GM13976 (cell line): ENCODE measurements around the gene FOXL3.

Source experiments
- DNase-seq: peaks from one replicate; pipeline ENCODE4 v3.0.0; 2012; ENCODE audit warnings: low spot score
- in situ Hi-C: fragments of 300-500 bp; cut with MboI; formaldehyde crosslinking; loops from one replicate; pipeline ENCODE4 v1.12.0; 2022; ENCODE audit warnings: low sequenced_read_pairs, mixed read lengths, inconsistent platforms; ENCODE audit not compliant: unreplicated experiment
- TF ChIP-seq, protein P1 (sequence below): IDR thresholded peaks from 2 replicates; pipeline ENCODE4 v1.5.1; 2012; ENCODE audit warnings: borderline replicate concordance, mild to moderate bottlenecking; ENCODE audit not compliant: insufficient read depth; ENCODE audit errors: extremely low read depth, missing control alignments, control extremely low read depth

FOXL3 gene

DNA sequence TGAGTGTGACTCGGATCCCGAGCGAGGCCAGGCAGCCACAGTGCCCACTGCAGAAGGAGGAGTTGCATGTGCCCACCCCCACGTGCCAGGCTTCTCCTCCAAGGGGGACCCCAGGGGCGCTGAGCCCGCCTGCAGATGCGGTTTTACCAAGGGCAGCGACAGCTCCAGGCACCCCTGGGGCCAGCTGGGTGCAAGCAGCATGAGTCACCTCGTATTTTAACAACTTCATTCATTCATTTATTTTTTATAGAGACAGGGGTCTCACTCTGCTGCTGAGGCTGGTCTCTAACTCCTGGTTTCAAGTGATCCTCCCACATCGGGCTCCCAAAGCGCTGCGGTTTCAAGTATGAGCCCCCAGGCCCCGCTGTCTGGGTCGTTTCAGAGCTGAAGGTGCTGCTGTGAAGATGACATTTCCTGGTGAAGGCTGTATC is 1.3 kb upstream of the FOXL3 start:
- TF ChIP-seq, protein P1, sequence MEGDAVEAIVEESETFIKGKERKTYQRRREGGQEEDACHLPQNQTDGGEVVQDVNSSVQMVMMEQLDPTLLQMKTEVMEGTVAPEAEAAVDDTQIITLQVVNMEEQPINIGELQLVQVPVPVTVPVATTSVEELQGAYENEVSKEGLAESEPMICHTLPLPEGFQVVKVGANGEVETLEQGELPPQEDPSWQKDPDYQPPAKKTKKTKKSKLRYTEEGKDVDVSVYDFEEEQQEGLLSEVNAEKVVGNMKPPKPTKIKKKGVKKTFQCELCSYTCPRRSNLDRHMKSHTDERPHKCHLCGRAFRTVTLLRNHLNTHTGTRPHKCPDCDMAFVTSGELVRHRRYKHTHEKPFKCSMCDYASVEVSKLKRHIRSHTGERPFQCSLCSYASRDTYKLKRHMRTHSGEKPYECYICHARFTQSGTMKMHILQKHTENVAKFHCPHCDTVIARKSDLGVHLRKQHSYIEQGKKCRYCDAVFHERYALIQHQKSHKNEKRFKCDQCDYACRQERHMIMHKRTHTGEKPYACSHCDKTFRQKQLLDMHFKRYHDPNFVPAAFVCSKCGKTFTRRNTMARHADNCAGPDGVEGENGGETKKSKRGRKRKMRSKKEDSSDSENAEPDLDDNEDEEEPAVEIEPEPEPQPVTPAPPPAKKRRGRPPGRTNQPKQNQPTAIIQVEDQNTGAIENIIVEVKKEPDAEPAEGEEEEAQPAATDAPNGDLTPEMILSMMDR, result no peak
- DNase-seq, result no peak
- in situ Hi-C loops, result no loop called here

DNA sequence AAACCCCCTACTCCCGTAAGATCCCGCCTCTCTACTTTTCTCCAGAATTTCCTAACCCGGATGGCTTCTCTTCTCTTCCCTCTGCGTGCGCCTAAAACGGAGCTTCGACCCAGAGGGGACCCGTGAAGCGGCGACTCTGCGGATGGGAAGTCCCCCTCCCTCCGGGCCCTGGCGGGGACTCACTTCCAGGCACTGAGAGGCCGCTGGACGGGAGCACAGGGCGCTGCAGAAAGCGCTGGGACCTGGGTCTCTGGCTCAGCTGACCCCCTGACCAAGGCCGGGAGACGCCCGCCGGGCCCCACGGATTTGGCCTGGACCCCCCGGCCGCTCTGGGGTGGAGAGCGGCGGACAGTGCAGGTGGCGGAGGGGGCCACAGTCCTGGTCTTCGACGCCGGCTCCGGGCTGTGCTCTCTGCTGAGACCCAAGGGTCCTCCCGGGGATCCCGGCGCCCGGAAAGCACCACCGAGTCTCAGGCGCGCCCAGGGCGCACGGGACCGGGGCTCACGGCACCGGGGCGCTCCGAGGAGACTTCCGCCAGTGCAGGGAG is 688 bp upstream of the FOXL3 start:
- in situ Hi-C loops, result no loop called here
- no peak for DNase-seq
- TF ChIP-seq, protein P1, result no peak

DNA sequence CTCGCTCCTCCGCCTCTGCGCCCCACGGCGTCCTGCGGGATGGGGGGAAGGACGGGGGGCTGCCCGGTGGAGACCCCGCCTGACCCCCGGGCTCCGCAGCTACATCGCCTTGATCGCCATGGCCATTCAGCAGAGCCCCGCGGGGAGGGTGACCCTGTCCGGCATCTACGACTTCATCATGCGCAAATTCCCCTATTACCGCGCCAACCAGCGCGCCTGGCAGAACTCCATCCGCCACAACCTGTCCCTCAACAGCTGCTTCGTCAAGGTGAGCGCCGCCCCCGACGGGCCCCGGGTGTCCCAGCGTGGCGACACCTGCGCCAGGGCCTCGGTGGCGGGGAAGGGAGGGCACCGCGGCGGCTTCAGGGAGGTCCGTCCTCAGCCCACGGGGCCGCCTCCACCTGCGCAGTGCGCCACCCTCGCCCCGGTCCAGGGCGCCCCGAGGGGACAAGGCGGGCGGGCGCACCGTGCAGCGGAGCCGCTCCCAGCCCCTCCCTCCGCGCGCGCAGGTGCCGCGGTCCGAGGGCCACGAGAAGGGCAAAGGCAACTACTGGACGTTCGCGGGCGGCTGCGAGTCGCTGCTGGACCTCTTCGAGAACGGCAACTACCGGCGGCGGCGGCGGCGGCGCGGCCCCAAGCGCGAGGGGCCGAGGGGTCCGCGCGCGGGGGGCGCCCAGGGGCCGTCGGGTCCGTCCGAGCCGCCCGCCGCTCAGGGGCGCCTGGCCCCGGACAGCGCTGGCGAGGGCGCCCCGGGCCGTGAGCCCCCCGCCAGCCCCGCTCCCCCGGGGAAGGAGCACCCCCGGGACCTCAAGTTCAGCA is 793 bp downstream of the FOXL3 start:
- DNase-seq, result peak; percentile 23
- TF ChIP-seq, protein P1, result no peak
- in situ Hi-C loops, result no loop called here

DNA sequence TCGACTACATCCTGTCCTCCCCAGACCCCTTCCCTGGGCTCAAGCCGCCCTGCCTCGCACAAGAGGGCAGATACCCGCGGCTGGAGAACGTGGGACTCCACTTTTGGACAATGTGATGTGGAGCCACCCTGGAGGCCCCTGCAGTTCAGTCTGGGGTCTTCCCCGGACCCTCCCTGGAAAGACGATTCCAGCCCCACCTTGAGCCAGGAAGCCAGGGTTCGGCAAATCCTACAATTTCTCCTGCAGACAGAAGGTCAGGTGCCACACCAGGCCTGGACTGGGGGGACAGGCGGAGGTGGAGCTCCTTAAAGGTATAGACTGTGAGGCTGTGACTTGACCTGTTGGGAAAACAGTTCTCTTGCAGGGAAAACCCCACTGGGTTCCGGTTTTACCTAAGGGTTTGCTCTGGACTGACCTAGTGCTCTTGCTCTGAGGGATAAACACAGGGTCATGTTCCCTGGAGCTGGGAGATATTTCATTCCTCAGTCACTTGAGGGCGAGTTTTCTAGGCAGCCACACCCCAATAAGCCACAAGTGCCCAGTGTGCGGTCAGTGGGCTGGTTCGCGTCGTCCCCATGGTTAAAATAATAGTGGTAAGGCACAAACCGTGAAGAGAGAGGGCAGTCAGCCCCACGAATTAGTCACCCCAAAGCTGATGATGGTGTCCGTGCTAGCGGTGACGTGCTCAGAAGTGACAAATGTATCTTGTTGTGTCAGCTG is 1.6 kb downstream of the FOXL3 start:
- TF ChIP-seq, protein P1, result no peak
- in situ Hi-C loops, result no loop called here
- no peak for DNase-seq

DNA sequence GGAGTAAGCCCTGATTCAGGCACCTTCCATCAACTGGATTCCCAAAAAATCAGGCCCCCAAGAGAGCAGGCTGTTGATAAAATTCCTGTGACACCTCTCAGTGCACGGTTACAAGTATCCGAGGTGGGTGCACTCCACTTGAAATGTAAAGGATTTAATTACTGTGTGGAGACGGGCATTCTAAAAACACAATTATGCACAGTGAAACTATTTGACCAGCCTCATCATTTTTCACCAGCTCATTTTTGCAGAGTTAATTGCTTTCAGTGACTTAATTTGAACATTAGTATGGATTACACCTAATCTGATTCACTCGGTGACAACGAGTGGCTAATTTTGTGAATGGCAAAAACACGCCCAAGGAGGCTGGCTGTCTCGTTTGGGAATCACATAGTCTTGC is 2.3 kb downstream of the FOXL3 start:
- in situ Hi-C loops, result no loop called here
- no peak for DNase-seq
- TF ChIP-seq, protein P1, result no peak

DNA sequence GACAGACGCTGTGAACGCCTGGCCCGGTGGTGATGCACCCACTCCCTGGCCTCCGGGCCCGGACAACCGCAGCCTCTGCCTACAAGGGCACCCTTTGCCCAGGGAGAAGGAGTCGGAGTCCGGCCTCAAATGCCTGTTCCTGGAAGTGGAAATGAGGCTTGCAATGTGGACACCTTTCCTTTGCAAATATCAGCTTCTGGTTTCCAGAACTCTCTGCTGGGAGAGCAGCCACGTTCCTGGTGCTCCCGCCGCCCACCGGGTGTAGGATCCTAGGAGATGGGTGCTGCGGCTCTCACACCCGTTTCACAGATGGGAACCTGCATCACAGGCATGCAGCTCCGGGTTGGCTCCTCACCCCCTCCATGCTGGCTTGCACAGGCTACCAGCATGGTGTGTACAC is 2.9 kb downstream of the FOXL3 start:
- TF ChIP-seq, protein P1, result no peak
- in situ Hi-C loops, result no loop called here
- no peak for DNase-seq
